ENCODE data around the gene GSG1.
"Not testable (repeated sequence)": the region's sequence is repeated elsewhere in the genome, so short reads cannot be mapped to it uniquely, and the experiment has no call there.

Gene GSG1

GRCh38 chr12:13066014-13066413, 37.5 kb downstream of the GSG1 start:
- Mint-ChIP-seq H3K27me3 (no peaks in the 10 kb centered on the region), H3K4me3 (no peak overlapping the region), H3K4me1 (no peaks in the 10 kb centered on the region), H3K9me3 (no peaks in the 10 kb centered on the region), H3K36me3 (peaks cover 14% of the 10 kb centered on the region), H3K27ac (no peak overlapping the region)

- Mint-ChIP-seq H3K36me3 (peaks cover 15% of the 10 kb centered on the region), H3K4me3 (no peak overlapping the region), H3K9me3 (no peaks in the 10 kb centered on the region), H3K4me1 (no peaks in the 10 kb centered on the region), H3K27me3 (no peaks in the 10 kb centered on the region), H3K27ac (no peak overlapping the region)
These were observed 40.8 kb downstream of the GSG1 start for GRCh38 chr12:13062669-13063068.

DNA sequence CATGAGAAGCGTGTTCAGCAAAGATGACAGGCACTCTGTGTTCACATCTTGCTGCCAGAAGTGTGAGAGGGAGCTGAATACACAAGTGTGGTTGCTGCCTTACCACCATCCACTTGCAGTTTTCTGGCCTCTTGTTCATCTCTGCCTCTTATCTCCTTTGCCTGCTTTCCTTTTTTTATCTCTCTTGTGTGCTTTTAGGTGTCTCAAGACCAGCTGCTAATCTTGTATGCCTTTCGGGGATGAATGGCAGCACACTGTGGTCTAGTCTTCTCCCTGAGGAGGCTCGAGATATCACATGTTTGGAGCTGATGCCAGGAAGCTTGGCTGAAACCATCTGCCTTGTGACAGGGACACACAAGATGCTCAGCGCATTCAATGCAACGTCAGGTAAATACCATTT, 42.1 kb downstream of the GSG1 start:
- H3K27me3 Mint-ChIP-seq: no peaks in the 10 kb centered on the region
- H3K36me3 Mint-ChIP-seq: peaks cover 12% of the 10 kb centered on the region
- H3K9me3 Mint-ChIP-seq: no peaks in the 10 kb centered on the region
- no peaks in the 10 kb centered on the region for H3K4me1 Mint-ChIP-seq
- no peak overlapping the region for H3K4me3 Mint-ChIP-seq
- H3K27ac Mint-ChIP-seq: no peak overlapping the region

- Mint-ChIP-seq H3K27ac (no peak overlapping the region), H3K27me3 (no peaks in the 10 kb centered on the region), H3K4me1 (no peaks in the 10 kb centered on the region), H3K4me3 (no peak overlapping the region), H3K36me3 (peaks cover 17% of the 10 kb centered on the region), H3K9me3 (no peaks in the 10 kb centered on the region)
These were observed 42.9 kb downstream of the GSG1 start for GRCh38 chr12:13060581-13060980.

GRCh38 chr12:13053617-13054016, 49.9 kb downstream of the GSG1 start:
- not testable (repeated sequence) for H3K4me1 Mint-ChIP-seq, H3K27me3 Mint-ChIP-seq, H3K27ac Mint-ChIP-seq, H3K9me3 Mint-ChIP-seq, H3K4me3 Mint-ChIP-seq
- peaks cover 13% of the 10 kb centered on the region for H3K36me3 Mint-ChIP-seq

DNA sequence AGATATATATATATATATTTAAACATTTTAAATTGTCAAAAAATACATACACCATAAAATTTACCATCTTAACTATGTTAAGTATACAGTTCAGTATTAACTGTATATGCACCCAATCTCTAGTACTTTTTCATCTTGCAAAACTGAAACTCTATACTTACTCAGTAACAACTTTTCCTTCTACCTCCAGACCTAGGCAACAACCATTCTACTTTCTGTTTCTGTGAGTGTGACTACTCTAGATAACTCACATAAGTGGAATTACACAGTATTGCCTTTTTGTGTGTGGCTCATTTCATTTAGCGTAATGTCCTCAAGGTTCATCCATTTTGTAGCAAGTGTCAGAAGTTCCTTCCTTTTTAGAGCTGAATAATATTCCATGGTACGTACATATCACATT, 51.0 kb downstream of the GSG1 start:
- no peak overlapping the region for H3K4me3 Mint-ChIP-seq
- H3K9me3 Mint-ChIP-seq: no peaks in the 10 kb centered on the region
- H3K4me1 Mint-ChIP-seq: no peaks in the 10 kb centered on the region
- H3K36me3 Mint-ChIP-seq: peaks cover 10% of the 10 kb centered on the region
- no peaks in the 10 kb centered on the region for H3K27me3 Mint-ChIP-seq
- H3K27ac Mint-ChIP-seq: no peak overlapping the region

GRCh38 chr12:13049816-13050215, 53.7 kb downstream of the GSG1 start:
- Mint-ChIP-seq H3K27ac (no peak overlapping the region), H3K36me3 (peaks cover 2% of the 10 kb centered on the region), H3K27me3 (no peaks in the 10 kb centered on the region), H3K9me3 (no peaks in the 10 kb centered on the region), H3K4me3 (no peak overlapping the region), H3K4me1 (peaks cover 13% of the 10 kb centered on the region)

DNA sequence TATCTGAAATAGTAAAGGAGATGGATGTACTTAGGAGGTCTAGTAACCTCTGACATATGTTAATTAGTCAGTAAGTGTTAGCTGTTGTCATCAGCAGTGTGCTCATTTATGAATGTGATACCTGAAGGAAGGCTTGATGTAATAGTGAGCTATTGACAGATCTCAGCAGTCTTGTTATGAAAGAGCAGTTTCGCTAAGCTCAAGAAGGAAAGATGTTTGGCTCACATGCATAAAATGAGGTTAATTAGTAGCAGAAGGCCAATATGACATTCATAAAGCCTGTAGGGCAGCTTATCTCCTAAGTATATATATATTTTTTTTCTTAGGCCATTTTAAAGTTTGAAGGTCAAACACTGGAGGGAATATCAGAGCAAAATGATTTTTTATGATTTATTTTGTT, 56.5 kb downstream of the GSG1 start:
- no peaks in the 10 kb centered on the region for H3K9me3 Mint-ChIP-seq
- H3K4me3 Mint-ChIP-seq: no peak overlapping the region
- H3K27me3 Mint-ChIP-seq: no peaks in the 10 kb centered on the region
- H3K4me1 Mint-ChIP-seq: peaks cover 15% of the 10 kb centered on the region
- no peaks in the 10 kb centered on the region for H3K36me3 Mint-ChIP-seq
- H3K27ac Mint-ChIP-seq: no peak overlapping the region

GRCh38 chr12:13045816-13046215, 57.7 kb downstream of the GSG1 start:
- Mint-ChIP-seq H3K4me1 (peaks cover 15% of the 10 kb centered on the region), H3K36me3 (no peaks in the 10 kb centered on the region), H3K27ac (no peak overlapping the region), H3K27me3 (no peaks in the 10 kb centered on the region), H3K4me3 (peak overlapping the region; percentile 87), H3K9me3 (no peaks in the 10 kb centered on the region)

DNA sequence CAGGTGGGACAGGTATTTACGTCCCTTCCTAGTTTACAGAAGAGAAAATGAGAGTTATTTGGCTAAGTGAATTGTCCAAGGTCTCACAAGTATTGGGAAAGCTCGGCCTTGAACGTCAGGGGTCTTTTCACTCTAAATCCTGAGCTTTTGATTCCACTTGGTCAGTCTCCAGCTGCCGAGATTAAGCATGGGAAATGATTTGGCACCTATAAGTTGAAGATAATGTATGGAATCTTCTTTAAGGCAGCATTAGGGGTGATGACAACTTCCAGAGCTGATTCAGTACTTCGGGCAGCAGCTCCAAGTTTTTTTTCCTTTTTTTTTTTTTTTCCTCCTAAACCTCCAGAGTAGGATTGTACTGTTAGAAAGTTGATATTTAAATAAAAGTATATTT, 58.6 kb downstream of the GSG1 start:
- H3K27ac Mint-ChIP-seq: no peak overlapping the region
- H3K4me1 Mint-ChIP-seq: peaks cover 15% of the 10 kb centered on the region
- H3K36me3 Mint-ChIP-seq: no peaks in the 10 kb centered on the region
- no peaks in the 10 kb centered on the region for H3K27me3 Mint-ChIP-seq
- H3K9me3 Mint-ChIP-seq: no peaks in the 10 kb centered on the region
- H3K4me3 Mint-ChIP-seq: peak overlapping the region; percentile 87

- Mint-ChIP-seq H3K27me3 (no peaks in the 10 kb centered on the region), H3K4me3 (peak within 1 kb of the TSS; percentile 87), H3K4me1 (peaks cover 15% of the 10 kb centered on the region), H3K36me3 (no peaks in the 10 kb centered on the region), H3K9me3 (no peaks in the 10 kb centered on the region), H3K27ac (peak within 1 kb of the TSS; percentile 81)
These were observed 59.2 kb downstream of the GSG1 start, which contains the start of gene FAM234B for GRCh38 chr12:13044002-13044905. Gene FAM234B (plus strand): TSS chr12:13044381. CDS start chr12:13044404, 23 bp downstream.

DNA sequence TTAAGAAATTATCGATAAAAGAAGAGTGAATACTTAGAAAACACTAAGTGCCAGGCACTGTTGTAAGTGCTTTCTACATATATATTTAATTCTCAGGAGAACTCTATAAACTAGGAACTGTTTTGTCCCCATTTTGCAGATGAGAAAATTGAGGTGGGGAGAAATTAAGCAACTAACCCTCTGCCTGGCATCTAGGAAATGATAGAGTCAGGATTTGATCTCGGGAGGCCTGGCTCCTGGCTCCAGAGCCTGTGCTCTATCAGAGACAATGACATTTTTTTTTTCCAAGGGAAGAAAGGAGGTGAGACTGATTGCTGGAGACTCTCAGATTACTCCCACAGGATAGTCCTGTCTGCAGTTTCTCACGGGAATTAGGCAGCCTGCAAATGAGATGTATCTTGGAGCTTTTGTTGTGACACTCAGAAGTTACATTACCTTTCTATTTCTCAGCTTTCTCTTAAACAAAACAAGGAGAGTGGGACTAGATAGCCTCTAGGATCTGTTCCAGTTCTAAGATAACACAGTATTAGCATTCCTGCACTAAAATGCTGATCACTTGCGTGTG, 60.7 kb downstream of the GSG1 start:
- Mint-ChIP-seq H3K36me3 (no peaks in the 10 kb centered on the region), H3K4me3 (peak overlapping the region; percentile 62), H3K4me1 (peaks cover 15% of the 10 kb centered on the region), H3K27ac (no peak overlapping the region), H3K9me3 (no peaks in the 10 kb centered on the region), H3K27me3 (no peaks in the 10 kb centered on the region)

DNA sequence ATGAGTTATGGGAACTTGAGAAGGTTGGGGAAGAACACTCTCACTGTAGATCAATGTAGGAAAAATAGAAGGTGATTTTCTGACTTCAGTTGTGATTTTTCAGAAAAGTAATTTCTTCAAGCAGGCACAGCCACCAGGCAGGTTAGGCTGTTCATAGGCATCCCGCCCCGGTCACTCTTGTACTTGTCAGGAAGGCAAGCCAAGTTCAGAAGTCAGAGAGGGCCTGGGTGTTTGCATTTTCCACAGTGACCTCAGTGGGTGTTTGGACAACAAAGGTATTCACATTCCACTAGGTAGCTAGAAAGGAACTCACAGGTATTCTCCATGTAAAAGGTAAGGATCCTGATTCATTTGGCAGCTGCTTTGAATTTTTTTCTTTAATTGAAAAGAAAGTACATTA, 62.2 kb downstream of the GSG1 start:
- Mint-ChIP-seq H3K36me3 (no peaks in the 10 kb centered on the region), H3K4me1 (peaks cover 15% of the 10 kb centered on the region), H3K27ac (no peak overlapping the region), H3K9me3 (no peaks in the 10 kb centered on the region), H3K27me3 (no peaks in the 10 kb centered on the region), H3K4me3 (no peak overlapping the region)

DNA sequence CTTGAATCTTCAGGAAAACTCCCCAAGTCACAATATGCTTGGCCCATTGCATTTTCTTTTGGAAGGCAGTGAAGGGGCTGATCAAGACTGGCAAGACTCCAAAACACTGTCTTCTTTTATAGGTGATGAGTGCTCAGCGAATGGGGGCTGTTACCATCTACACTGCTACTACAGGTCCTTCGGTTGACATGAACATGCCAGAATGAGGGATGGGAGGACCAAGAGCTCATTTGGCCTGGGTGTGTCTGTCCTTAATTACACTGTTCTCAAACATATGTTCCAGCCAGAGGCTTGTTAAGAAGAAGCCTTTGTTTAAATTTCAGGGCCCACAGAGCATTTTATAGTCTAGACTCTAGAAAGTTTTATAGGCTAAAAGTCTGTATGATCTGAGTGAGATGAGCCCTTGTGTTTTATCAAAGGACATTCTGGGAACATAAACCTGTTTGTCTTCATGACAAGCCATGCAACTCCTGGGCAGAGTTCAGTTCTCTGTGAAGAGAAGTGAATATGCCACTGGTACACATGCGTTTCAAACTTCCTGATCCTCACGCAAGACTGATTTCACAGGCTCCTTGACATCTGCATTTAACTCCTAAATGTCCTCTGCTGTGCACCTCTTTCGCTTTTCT, 64.0 kb downstream of the GSG1 start:
- Mint-ChIP-seq H3K36me3 (no peaks in the 10 kb centered on the region), H3K4me1 (no peaks in the 10 kb centered on the region), H3K9me3 (no peaks in the 10 kb centered on the region), H3K27ac (no peak overlapping the region), H3K4me3 (no peak overlapping the region), H3K27me3 (no peaks in the 10 kb centered on the region)

DNA sequence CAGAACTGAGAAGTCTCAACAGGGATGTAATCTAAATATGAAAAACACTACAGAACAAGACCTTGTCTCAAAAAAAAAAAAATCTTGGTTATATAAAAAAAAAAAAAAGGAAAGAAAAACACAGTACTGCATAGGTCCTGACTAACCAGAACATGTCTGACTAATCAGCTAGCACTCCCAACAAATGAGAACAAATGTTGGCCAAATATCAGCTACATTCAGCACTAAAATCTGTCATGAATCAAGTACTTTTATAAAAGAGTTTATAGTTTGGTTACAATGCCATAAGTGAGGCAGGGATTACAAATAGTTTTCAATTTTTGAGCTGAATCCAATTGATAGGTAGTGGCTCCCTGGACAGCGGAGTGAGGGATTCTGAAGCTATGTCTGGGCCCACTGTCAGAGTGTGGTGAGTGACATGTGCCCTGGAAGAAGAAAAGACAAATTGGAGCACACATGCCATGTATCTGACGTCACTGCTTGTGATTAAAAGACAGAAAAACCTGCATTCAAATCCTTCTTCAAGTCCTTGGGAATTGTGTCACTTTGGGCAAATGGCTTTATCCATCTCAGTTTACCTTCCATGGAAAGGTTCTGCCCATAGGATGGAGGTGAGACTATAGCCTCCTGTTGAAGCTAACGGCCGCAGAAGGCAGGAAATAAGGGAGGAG, 64.8 kb downstream of the GSG1 start:
- no peaks in the 10 kb centered on the region for H3K36me3 Mint-ChIP-seq
- H3K4me3 Mint-ChIP-seq: no peak overlapping the region
- no peak overlapping the region for H3K27ac Mint-ChIP-seq
- no peaks in the 10 kb centered on the region for H3K9me3 Mint-ChIP-seq
- H3K4me1 Mint-ChIP-seq: no peaks in the 10 kb centered on the region
- no peaks in the 10 kb centered on the region for H3K27me3 Mint-ChIP-seq

- no peak overlapping the region for H3K27ac Mint-ChIP-seq
- H3K36me3 Mint-ChIP-seq: no peaks in the 10 kb centered on the region
- no peaks in the 10 kb centered on the region for H3K9me3 Mint-ChIP-seq
- H3K4me3 Mint-ChIP-seq: no peak overlapping the region
- no peaks in the 10 kb centered on the region for H3K27me3 Mint-ChIP-seq
- no peaks in the 10 kb centered on the region for H3K4me1 Mint-ChIP-seq
These were observed 66.6 kb downstream of the GSG1 start for GRCh38 chr12:13036881-13037280.
